ENCODE data around the gene PSMC2. TPM values are rescaled to one million over a fixed set of nuclear protein-coding genes. Genes with fewer than 3 reads are reported as not detected.
A peak's percentile ranks its signal among the peaks of the same experiment; 100 is the strongest.
"Not testable (repeated sequence)": the region's sequence is repeated elsewhere in the genome, so short reads cannot be mapped to it uniquely, and the experiment has no call there.

The PSMC2 gene
- total RNA-seq, 1 experiment from 2014 or later, result 128 TPM

DNA sequence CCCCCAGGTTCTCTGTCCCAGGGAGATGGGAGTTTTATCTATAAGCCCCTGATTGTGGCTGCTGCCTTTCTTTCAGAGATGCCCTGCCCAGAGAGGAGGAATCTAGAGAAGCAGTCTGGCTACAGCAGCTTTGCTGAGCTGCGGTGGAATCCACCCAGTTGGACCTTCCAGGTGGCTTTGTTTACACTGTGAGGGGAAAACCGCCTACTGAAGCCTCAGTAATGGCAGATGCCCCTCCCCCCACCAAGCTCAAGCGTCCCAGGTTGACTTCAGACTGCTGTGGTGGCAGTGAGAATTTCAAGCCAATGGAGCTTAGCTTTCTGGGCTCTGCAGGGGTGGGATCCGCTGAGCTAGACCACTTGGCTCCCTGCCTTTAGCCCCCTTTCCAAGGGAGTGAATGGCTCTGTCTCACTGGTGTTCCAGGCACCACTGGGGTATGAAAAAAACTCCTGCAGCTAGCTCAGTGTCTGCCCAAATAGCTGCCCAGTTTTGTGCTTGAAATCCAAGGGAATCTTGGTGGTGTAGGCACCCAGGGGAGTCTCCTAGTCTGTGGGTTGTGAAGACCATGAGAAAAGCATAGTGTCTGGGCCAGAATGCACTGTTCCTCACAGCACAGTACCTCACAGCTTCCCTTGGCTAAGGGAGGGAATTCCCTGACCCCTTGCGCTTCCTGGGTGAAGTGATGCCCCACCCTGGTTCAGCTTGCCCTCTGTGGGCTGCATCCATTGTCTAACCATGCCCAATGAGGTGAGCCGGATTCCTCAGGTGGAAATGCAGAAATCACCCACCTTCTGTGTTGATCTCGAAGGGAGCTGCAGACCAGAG, 58.6 kb downstream of the PSMC2 start:
- not testable (repeated sequence) for H3K9ac ChIP-seq (ENCODE audit: extremely low read depth, insufficient read length, low read length); H3K27me3 ChIP-seq (ENCODE audit: insufficient read depth, low read length); H2AFZ ChIP-seq (ENCODE audit: low read length); H2BK15ac ChIP-seq (ENCODE audit: low read depth, low read length); H3K4me1 ChIP-seq (ENCODE audit: insufficient read depth, low read length); H3K4me1 Mint-ChIP-seq; H4K20me1 ChIP-seq (ENCODE audit: control insufficient read depth, insufficient read depth, insufficient read length); H3K36me3 Mint-ChIP-seq (ENCODE audit: insufficient read depth in 1 of 3, low read depth in 3 of 3); H3K23ac ChIP-seq (ENCODE audit: insufficient read length, low read depth, low read length); H3K4me2 ChIP-seq (ENCODE audit: insufficient read depth, insufficient read length, low read length); H3K79me2 ChIP-seq (ENCODE audit: insufficient read depth, low read length); H3K4ac ChIP-seq (ENCODE audit: low read depth, low read length); H3K56ac ChIP-seq (ENCODE audit: insufficient read length, low read depth, low read length); H3K9me3 ChIP-seq (ENCODE audit: control insufficient read depth, low read depth, low read length); H4K91ac ChIP-seq (ENCODE audit: insufficient read length, low read depth, low read length); H3K23me2 ChIP-seq (ENCODE audit: insufficient read length, low read depth, low read length, poor library complexity, severe bottlenecking); H3K27ac Mint-ChIP-seq; H3K27ac ChIP-seq (ENCODE audit: insufficient read length, low read depth, low read length); H3T11ph ChIP-seq (ENCODE audit: low read length); H2BK20ac ChIP-seq (ENCODE audit: low read depth, low read length, poor library complexity, severe bottlenecking); H2AK5ac ChIP-seq (ENCODE audit: insufficient read length, low read length); H4K8ac ChIP-seq (replicated peaks; ENCODE audit: insufficient read length, low read depth, low read length); H2BK5ac ChIP-seq (ENCODE audit: insufficient read length, low read length); DNase-seq; H3K4me3 Mint-ChIP-seq; H3K79me1 ChIP-seq (ENCODE audit: insufficient read depth, low read depth, low read length, poor library complexity, severe bottlenecking); H3K14ac ChIP-seq (ENCODE audit: insufficient read depth, low read length); H3K18ac ChIP-seq (ENCODE audit: insufficient read length, low read depth, low read length); H2BK120ac ChIP-seq (ENCODE audit: low read depth, low read length, poor library complexity, severe bottlenecking); H2BK12ac ChIP-seq (ENCODE audit: insufficient read length, low read depth, low read length)
- Mint-ChIP-seq H3K27me3 (ENCODE audit: low read depth) (peaks cover 33% of the 10 kb centered on the region), H3K9me3 (peaks cover 5 to 23% of the 10 kb centered on the region in 2 experiments)
- H4K5ac ChIP-seq (ENCODE audit: insufficient read length, low read depth, low read length), result peak overlapping the region; percentile 53
- no CpG with 5 or more reads among the region's 7 CpGs for WGBS (ENCODE audit: extremely low coverage, insufficient read length, low lambda C conversion rate)
